Uterus (tissue), 4 donors: ENCODE measurements around the gene KRTAP29-1. TPM values are rescaled to one million over a fixed set of nuclear protein-coding genes. Genes with fewer than 3 reads are reported as not detected.

Experiments
- DNase-seq, 2 donors: peaks; one replicate each; pipeline ENCODE4 v3.0.0-alpha.2; 2019 to 2020
- H3K27ac ChIP-seq, 2 donors: fragments of 200-600 bp; sonication (generic); 1 replicate in 1 of 2; 2 replicates in 1 of 2; pipeline ENCODE4 v1.5.1; 2016 to 2018
- H3K27me3 ChIP-seq, 2 donors: fragments of 200-600 bp; sonication (generic); one replicate each; pipeline ENCODE4 v1.5.1; 2018 to 2019; ENCODE audit warnings: control low read depth in 1 of 2
- H3K36me3 ChIP-seq, 2 donors: fragments of 200-600 bp; sonication (generic); one replicate each; pipeline ENCODE4 v1.5.1; 2019; ENCODE audit warnings: control low read depth in 1 of 2
- H3K4me1 ChIP-seq, 2 donors: fragments of 200-600 bp; sonication (generic); one replicate each; pipeline ENCODE4 v1.5.1; 2018 to 2019; ENCODE audit warnings: control low read depth in 1 of 2
- H3K4me3 ChIP-seq, 2 donors: fragments of 200-600 bp; sonication (generic); 1 replicate in 1 of 2; 2 replicates in 1 of 2; pipeline ENCODE4 v1.5.1; 2018 to 2019; ENCODE audit warnings: mild to moderate bottlenecking in 1 of 2
- H3K9me3 ChIP-seq, 2 donors: fragments of 200-600 bp; sonication (generic); one replicate each; pipeline ENCODE4 v1.5.1; 2019; ENCODE audit warnings: control low read depth in 1 of 2
- POLR2A ChIP-seq, 2 donors: fragments of 450-650 bp; IDR thresholded peaks; one replicate each; pipeline ENCODE4 v1.6.1; 2016; ENCODE audit warnings: antibody characterized with exemption in 2 of 2, mild to moderate bottlenecking in 1 of 2, moderate library complexity in 1 of 2
- intact Hi-C: fragments of 100-400 bp; cut with DNase I; formaldehyde crosslinking; loops from one replicate; pipeline ENCODE4 v1.15.1; 2023; ENCODE audit warnings: low total_unique reads
- total RNA-seq, 4 donors: library from RNA; depleted of rRNA in 3 of 4; stranded (reverse); fragments of >200 nt in 3 of 4; gene quantifications; one replicate each; pipeline versions ENCODE4 v1.1.0 to v1.2.4, GENCODE V29; 2014 to 2023
- TF ChIP-seq, protein P1 (sequence below), 4 experiments: fragments of 200-600 bp in 2 of 4; fragments of 450-650 bp in 2 of 4; sonication (generic) in 2 of 4; IDR thresholded peaks; one replicate each; pipeline ENCODE4 v1.5.1; 2016 to 2019; ENCODE audit warnings: antibody characterized with exemption in 4 of 4, mild to moderate bottlenecking in 2 of 4, moderate library complexity in 1 of 4
- donor health status: DM: yes; HTN: yes; CAD: no.

The KRTAP29-1 gene
- total RNA-seq, 4 donors from 2014 or later: not detected

DNA sequence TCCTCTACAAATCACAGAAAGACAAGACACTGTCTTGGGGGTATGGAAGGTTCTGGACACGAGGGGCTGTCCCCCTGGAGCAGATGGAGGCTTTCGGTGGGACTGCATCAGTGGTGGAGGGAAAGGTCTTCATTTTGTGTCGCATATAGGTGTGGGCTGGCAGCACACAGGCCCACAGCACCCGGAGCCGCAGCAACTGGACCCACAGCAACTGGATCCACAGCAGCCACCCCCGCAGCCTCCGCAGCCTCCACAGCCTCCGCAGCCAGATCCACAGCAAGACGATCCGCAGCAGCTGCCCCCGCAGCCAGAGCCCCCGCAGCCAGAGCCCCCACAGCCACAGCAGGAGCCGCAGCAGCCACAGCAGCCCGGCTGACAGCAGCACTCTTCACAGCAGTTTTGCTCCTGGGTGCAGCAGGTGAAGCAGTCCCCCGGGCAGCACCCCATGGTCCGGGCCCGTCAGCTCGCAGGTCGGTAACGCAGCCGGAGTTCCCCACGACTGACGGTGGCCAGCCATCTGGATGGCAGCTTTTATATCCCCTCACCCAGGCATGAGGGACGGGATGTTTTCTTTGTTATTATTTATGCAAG is 12.6 kb upstream of the KRTAP29-1 start, which contains the start of gene KRTAP17-1:
KRTAP17-1 (minus strand) TSS at position 507 of the 591 bp plus-strand sequence; CDS start at position 447, 60 bp downstream.
- no peak for DNase-seq
- intact Hi-C loops: no loop called here
- Histone ChIP-seq H3K4me3 (no peak within 1 kb of the TSS), H3K27ac (no peak within 1 kb of the TSS), H3K36me3 (no peaks in the 10 kb centered on the region), H3K27me3 (no peaks in the 10 kb centered on the region), H3K4me1 (no peaks in the 10 kb centered on the region), H3K9me3 (peaks cover 0 to 7% of the 10 kb centered on the region in 2 donors)
- TF ChIP-seq, protein P1, sequence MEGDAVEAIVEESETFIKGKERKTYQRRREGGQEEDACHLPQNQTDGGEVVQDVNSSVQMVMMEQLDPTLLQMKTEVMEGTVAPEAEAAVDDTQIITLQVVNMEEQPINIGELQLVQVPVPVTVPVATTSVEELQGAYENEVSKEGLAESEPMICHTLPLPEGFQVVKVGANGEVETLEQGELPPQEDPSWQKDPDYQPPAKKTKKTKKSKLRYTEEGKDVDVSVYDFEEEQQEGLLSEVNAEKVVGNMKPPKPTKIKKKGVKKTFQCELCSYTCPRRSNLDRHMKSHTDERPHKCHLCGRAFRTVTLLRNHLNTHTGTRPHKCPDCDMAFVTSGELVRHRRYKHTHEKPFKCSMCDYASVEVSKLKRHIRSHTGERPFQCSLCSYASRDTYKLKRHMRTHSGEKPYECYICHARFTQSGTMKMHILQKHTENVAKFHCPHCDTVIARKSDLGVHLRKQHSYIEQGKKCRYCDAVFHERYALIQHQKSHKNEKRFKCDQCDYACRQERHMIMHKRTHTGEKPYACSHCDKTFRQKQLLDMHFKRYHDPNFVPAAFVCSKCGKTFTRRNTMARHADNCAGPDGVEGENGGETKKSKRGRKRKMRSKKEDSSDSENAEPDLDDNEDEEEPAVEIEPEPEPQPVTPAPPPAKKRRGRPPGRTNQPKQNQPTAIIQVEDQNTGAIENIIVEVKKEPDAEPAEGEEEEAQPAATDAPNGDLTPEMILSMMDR (IDR thresholded peaks at IDR 0.05): no peak
- no peak for TF ChIP-seq POLR2A (IDR thresholded peaks at IDR 0.05)

DNA sequence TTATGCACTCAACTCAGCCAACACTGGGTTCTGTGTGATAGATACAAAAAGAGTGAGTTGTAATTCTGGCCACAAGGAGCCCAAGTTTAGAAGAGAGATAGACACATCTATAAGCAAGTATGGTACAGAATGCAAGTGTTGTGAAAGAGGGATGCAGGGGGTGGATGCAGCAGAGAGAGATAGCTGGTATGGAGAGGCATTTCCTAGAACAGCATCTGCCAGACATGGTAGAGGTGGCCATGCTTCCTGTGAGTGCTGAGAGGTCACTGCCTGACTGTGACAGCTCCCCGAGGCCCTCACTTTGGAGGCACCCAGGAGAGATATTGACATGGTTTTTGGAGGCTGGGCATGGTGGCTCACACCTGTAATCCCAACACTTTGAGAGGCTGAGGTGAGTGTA is 8.5 kb upstream of the KRTAP29-1 start:
- no peak for TF ChIP-seq POLR2A (IDR thresholded peaks at IDR 0.05)
- TF ChIP-seq, protein P1 (IDR thresholded peaks at IDR 0.05): no peak
- DNase-seq: no peak
- no peaks in the 10 kb centered on the region for H3K4me1 ChIP-seq
- intact Hi-C loops: no loop called here
- no peak overlapping the region for H3K27ac ChIP-seq
- no peaks in the 10 kb centered on the region for H3K36me3 ChIP-seq
- no peak overlapping the region for H3K4me3 ChIP-seq
- H3K9me3 ChIP-seq: no peaks in the 10 kb centered on the region
- H3K27me3 ChIP-seq: no peaks in the 10 kb centered on the region

DNA sequence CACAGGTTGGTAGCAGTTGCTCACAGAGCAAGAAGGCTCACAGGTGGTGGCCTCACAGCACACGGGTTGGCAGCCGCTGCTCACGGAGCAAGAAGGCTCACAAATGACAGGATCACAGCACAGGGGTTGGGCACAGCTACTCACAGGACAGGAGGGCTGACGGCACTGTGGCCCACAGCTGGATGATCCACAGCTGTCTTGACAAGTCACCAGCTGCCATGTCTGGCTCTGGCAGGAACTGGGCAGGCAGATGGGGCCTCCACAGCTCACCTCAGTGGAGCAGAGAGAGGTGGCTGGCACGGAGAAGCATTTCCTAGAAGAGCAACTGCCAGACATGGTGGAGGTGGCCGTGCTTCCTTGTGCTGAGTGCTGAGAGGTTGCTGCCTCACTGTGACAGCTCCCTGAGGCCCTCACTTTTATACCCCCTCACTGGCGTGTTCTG is 6.3 kb upstream of the KRTAP29-1 start, which contains the start of gene KRTAP16-1:
KRTAP16-1 (minus strand) TSS at position 392 of the 442 bp plus-strand sequence; CDS start at position 336, 56 bp downstream.
- intact Hi-C loops: no loop called here
- no peaks in the 10 kb centered on the region for H3K9me3 ChIP-seq
- H3K4me3 ChIP-seq: no peak within 1 kb of the TSS
- no peak for TF ChIP-seq POLR2A (IDR thresholded peaks at IDR 0.05)
- TF ChIP-seq, protein P1 (IDR thresholded peaks at IDR 0.05): no peak
- no peaks in the 10 kb centered on the region for H3K36me3 ChIP-seq
- H3K27me3 ChIP-seq: no peaks in the 10 kb centered on the region
- H3K27ac ChIP-seq: no peak within 1 kb of the TSS
- H3K4me1 ChIP-seq: no peaks in the 10 kb centered on the region
- DNase-seq: no peak

DNA sequence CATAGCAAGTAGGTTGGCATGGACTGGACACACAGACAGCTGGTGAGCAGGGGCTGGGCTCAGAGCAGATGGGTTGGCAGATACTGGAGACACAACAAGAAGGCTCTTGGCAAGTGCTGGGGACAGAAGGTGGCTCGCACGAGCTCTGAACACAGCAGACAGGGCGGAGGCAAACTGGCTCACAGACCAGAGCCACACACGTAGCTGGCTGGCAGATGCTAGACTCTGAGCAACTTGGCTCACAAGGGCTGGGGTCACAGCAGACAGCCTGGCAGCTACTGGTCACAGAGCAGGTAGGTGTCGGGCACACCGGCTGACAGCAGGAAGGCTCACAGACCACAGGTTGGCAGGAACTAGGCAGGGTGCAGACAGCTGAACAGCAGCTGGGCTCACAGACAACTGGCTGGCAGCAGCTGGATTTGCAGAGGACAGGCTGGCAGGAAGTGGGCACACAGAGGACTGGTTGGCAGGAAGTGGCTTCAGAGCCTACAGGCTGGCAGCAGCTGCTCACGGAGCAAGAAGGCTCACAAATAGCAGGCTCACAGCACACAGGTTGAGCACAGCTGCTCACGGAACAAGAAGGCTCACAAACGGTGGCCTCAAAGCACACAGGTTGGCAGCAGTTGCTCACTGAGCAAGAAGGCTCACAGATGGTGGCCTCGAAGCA is 5.7 kb upstream of the KRTAP29-1 start:
- H3K9me3 ChIP-seq: no peaks in the 10 kb centered on the region
- H3K27ac ChIP-seq: no peak overlapping the region
- no peaks in the 10 kb centered on the region for H3K27me3 ChIP-seq
- H3K36me3 ChIP-seq: no peaks in the 10 kb centered on the region
- TF ChIP-seq, protein P1 (IDR thresholded peaks at IDR 0.05): no peak
- TF ChIP-seq POLR2A (IDR thresholded peaks at IDR 0.05): no peak
- no peak overlapping the region for H3K4me3 ChIP-seq
- H3K4me1 ChIP-seq: no peaks in the 10 kb centered on the region
- intact Hi-C loops: no loop called here
- DNase-seq: no peak

DNA sequence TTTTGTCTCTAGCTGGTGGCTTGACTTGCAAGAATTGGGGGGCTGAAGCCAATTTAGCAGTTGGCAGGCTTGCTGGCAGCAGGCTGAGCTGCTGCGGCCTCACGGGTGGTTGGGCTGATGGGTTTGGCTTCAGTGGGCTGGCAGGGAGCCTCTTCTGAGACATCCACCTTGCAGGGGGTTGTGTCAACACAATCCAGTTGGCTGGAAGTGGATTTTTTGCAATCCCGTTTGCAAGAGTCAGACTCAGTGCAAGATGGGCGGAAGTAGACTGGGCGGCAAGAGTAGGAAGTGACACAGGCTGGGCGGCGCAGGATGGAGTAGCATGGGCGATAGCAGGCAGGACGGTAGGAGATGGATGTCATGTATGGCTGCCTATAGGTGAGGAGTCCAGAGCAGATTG is 5.0 kb upstream of the KRTAP29-1 start:
- no peak overlapping the region for H3K27ac ChIP-seq
- H3K27me3 ChIP-seq: no peaks in the 10 kb centered on the region
- intact Hi-C loops: no loop called here
- no peaks in the 10 kb centered on the region for H3K4me1 ChIP-seq
- TF ChIP-seq, protein P1 (IDR thresholded peaks at IDR 0.05): no peak
- no peak for TF ChIP-seq POLR2A (IDR thresholded peaks at IDR 0.05)
- H3K4me3 ChIP-seq: no peak overlapping the region
- H3K36me3 ChIP-seq: no peaks in the 10 kb centered on the region
- no peak for DNase-seq
- H3K9me3 ChIP-seq: no peaks in the 10 kb centered on the region
